Activated CD4-positive, alpha-beta memory T cell treated with anti-CD3 and anti-CD28 coated beads for 36 hours (primary cell): ENCODE data around the gene TMEM51. TPM values are rescaled to one million over a fixed set of nuclear protein-coding genes. Genes with fewer than 3 reads are reported as not detected.

Experiments
- CTCF ChIA-PET: fragments of 350-600 bp; sonication (Branson Sonifier 250); formaldehyde crosslinking; loops from one replicate; lab custom pipeline; 2021; ENCODE audit warnings: antibody characterized with exemption, inconsistent platforms; lab: Charles Lee
- POLR2A ChIA-PET: fragments of 350-600 bp; sonication (Branson Sonifier 250); formaldehyde crosslinking; loops from one replicate; lab custom pipeline; 2021; ENCODE audit warnings: antibody characterized with exemption; lab: Charles Lee
- DNase-seq: peaks from one replicate; pipeline ENCODE4 v3.0.0-alpha.2; 2020
- H3K27ac Mint-ChIP-seq: one replicate; pipeline ENCODE4 v1.8.0; 2021; ENCODE audit warnings: mixed read lengths
- H3K27me3 Mint-ChIP-seq: one replicate; pipeline ENCODE4 v1.8.0; 2021; ENCODE audit warnings: mixed read lengths
- H3K36me3 Mint-ChIP-seq: one replicate; pipeline ENCODE4 v1.8.0; 2021; ENCODE audit warnings: mixed read lengths
- H3K4me1 Mint-ChIP-seq: one replicate; pipeline ENCODE4 v1.8.0; 2021; ENCODE audit warnings: low read depth, mixed read lengths
- H3K4me3 Mint-ChIP-seq: one replicate; pipeline ENCODE4 v1.8.0; 2021; ENCODE audit warnings: mild to moderate bottlenecking, mixed read lengths
- H3K9me3 Mint-ChIP-seq: one replicate; pipeline ENCODE4 v1.8.0; 2021; ENCODE audit warnings: mixed read lengths
- intact Hi-C: fragments of 100-400 bp; cut with micrococcal nuclease; formaldehyde crosslinking; loops from one replicate; pipeline ENCODE4 v1.15.1; 2023
- total RNA-seq, 2 experiments: library from RNA; stranded (reverse); gene quantifications; one replicate each; pipeline ENCODE4 v1.2.3, GENCODE V29; 2021

Gene TMEM51, protein sequence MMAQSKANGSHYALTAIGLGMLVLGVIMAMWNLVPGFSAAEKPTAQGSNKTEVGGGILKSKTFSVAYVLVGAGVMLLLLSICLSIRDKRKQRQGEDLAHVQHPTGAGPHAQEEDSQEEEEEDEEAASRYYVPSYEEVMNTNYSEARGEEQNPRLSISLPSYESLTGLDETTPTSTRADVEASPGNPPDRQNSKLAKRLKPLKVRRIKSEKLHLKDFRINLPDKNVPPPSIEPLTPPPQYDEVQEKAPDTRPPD
- not detected for total RNA-seq

DNA sequence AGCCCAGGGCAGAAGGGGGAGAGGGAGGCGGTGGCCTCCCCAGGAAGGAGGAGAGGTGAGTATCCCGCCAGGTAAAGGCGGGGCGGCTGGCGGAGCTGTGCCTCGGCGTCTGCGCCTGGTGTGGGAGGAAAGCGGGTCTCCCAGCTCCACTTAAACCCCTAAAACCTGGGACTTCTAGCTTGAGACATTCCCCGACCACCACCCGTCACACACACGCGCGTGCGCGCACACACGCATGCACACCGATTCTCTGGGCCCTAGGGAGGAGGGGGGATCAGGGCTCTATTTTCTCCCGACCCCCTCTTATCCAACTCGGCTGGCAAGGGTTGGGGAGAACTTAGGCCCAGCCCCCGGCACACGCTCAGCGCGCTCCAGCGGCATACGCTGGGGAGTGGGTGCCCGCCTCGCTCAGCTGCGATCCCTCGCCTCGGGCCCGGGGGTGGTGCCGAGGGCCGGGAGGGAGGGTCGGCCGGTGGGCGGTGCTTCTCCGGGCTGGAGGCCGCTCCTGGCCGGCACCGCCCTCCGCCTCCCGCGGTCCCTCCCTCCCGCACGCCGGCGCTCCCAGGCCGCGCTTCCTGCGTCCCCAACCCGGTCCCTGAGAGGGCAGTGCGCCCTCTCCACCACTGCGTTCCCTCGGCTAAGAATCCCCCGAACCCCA is at the start of gene TMEM51:
Gene TMEM51 (plus strand): TSS at position 564 of the 658 bp plus-strand sequence. CDS start 61,341 bp downstream, outside the sequence.
- Mint-ChIP-seq H3K4me1 (peaks cover 25% of the 10 kb centered on the region), H3K9me3 (no peaks in the 10 kb centered on the region), H3K27ac (no peak within 1 kb of the TSS), H3K36me3 (no peaks in the 10 kb centered on the region), H3K27me3 (peaks cover 35% of the 10 kb centered on the region), H3K4me3 (peak within 1 kb of the TSS; percentile 7)
- intact Hi-C loops, result no loop called here
- ChIA-PET POLR2A (no interaction called here), CTCF (interaction anchor here (0.8 to 3.3 kb wide), 4 partner anchors 12 to 118 kb away, joined by 3 to 13 read pairs (median 4); no protein-coding TSS in a partner anchor)
- no peak for DNase-seq

DNA sequence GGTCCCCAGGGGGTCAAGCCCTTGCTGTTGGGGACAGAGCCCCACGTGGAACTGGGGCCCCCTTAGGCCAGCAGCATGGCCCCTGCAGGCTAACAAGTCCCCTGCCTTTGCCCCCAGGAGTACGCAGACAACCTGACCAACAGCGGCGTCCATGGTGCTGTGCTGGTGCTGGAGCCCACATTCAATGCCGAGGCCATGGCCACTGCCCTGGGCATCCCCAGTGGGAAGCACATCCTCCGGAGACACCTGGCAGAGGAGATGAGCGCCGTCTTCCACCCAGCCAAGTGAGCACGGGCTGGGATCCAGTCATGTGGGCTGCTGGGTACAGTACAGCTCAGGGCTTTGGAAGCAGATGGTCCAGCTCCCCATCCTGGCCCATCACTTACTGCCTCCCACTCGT is 49.6 kb upstream of the TMEM51 start:
- DNase-seq, result no peak
- Mint-ChIP-seq H3K9me3 (peaks cover 10% of the 10 kb centered on the region), H3K27me3 (peaks cover 30% of the 10 kb centered on the region), H3K36me3 (no peaks in the 10 kb centered on the region), H3K27ac (no peak overlapping the region), H3K4me3 (no peak overlapping the region), H3K4me1 (peaks cover 8% of the 10 kb centered on the region)
- ChIA-PET CTCF (no interaction called here), POLR2A (no interaction called here)
- intact Hi-C loops, result no loop called here

DNA sequence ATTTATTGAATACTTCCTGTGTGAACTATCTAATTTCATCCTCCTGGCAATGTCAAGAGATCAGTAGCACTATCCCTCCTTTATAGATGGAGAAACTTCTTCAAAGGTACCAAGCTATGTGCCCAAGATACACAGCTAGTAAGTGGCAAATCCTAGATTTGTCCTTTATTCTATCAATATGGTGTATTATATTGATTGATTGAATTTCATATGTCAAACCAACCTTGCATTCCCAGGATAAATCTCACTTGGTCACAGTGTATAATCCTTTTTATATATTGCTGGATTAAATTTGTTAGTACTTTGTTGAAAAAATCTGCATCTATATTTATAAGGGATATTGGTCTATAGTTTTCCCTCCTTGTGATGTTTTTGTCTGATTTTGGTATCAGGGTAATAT is 48.8 kb upstream of the TMEM51 start:
- peaks cover 10% of the 10 kb centered on the region for H3K9me3 Mint-ChIP-seq
- peaks cover 8% of the 10 kb centered on the region for H3K4me1 Mint-ChIP-seq
- DNase-seq, result no peak
- ChIA-PET CTCF (no interaction called here), POLR2A (no interaction called here)
- H3K27me3 Mint-ChIP-seq, result peaks cover 23% of the 10 kb centered on the region
- intact Hi-C loops, result no loop called here
- H3K4me3 Mint-ChIP-seq, result no peak overlapping the region
- H3K27ac Mint-ChIP-seq, result no peak overlapping the region
- no peaks in the 10 kb centered on the region for H3K36me3 Mint-ChIP-seq

DNA sequence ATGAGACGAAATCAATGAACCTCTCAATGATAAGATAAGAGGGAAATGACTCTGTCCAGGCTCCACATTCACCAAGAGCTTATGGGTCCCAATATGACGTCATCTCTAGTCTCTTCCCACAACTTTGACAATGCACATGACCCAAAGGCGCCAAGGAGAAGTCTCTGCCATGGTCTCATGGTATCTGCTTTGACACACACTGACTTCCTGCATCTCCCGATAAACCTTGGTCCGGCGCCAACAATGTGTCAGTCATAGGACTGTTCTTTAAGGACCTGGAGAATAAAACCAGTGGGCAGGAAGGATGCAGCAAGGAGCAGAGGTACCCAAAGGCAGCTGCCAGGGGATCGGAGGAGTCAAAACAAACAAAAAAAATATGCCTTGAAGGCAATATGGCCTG is 46.9 kb upstream of the TMEM51 start:
- ChIA-PET POLR2A (no interaction called here), CTCF (interaction anchor here (0.7 kb wide), 1 partner anchor 10 kb away, joined by 3 read pairs; no protein-coding TSS in a partner anchor)
- no peak overlapping the region for H3K27ac Mint-ChIP-seq
- peaks cover 9% of the 10 kb centered on the region for H3K27me3 Mint-ChIP-seq
- peaks cover 10% of the 10 kb centered on the region for H3K9me3 Mint-ChIP-seq
- H3K4me3 Mint-ChIP-seq, result no peak overlapping the region
- peaks cover 3% of the 10 kb centered on the region for H3K4me1 Mint-ChIP-seq
- H3K36me3 Mint-ChIP-seq, result no peaks in the 10 kb centered on the region
- DNase-seq, result no peak
- intact Hi-C loops, result no loop called here

DNA sequence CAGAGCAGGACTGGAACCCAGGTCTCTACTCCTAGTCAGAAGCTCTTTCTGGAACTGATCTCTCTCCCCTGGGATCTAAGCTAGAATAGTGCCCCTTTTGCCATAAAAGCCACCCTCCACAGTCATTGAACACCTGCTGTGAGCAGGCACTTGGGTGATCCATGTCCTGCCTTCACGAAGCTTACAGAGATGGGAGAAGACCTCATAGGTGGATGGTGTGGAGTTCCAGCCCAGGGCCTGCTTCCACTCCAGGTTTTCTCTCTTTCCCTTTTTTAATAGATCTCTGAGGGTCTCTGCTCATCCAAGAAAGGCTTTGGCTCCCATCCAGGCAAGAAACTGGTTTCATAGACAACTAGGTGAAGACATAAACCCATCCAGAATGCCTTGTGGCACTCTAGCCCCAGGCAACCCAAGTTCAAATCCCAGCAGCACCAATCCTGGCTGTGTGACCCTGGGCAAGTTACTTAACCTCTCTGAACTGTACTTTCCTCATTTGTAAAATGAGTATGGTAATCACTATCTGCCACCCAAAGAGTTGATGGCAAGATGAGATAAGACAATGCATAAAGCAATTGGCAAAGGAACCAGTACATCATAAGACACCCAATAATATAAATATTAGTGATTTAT is 46.4 kb upstream of the TMEM51 start:
- intact Hi-C loops, result no loop called here
- ChIA-PET CTCF (interaction anchor here (0.7 to 1.1 kb wide), 2 partner anchors 10 to 20 kb away, joined by 3 read pairs; no protein-coding TSS in a partner anchor), POLR2A (no interaction called here)
- H3K36me3 Mint-ChIP-seq, result no peaks in the 10 kb centered on the region
- no peak for DNase-seq
- H3K9me3 Mint-ChIP-seq, result peaks cover 10% of the 10 kb centered on the region
- no peak overlapping the region for H3K4me3 Mint-ChIP-seq
- no peak overlapping the region for H3K27ac Mint-ChIP-seq
- H3K4me1 Mint-ChIP-seq, result peaks cover 6% of the 10 kb centered on the region
- H3K27me3 Mint-ChIP-seq, result peaks cover 7% of the 10 kb centered on the region

DNA sequence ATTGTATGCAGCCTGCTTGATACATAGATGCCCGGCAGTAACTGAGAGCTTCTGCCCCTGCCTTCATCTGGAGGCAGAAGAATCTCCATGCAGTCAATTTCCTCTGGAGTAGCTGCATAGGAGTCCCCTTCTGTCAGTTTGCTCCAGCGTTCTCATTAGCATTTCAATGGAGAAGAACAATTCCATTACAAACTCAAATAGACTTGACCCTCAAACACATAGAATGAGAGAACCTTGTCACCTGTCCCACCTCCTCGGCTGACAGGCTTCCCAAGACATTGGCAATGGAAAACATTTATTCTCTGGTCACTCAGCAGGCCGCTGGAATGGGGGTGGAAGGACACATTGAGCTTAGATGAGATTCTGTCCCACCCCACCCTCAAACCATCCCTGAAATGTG is 45.6 kb upstream of the TMEM51 start:
- Mint-ChIP-seq H3K9me3 (peaks cover 10% of the 10 kb centered on the region), H3K4me3 (no peak overlapping the region), H3K4me1 (peaks cover 14% of the 10 kb centered on the region), H3K27ac (no peak overlapping the region), H3K36me3 (no peaks in the 10 kb centered on the region), H3K27me3 (peaks cover 9% of the 10 kb centered on the region)
- intact Hi-C loops, result no loop called here
- DNase-seq, result no peak
- ChIA-PET CTCF (interaction anchor here (1.1 to 1.8 kb wide), 3 partner anchors 8 to 21 kb away, joined by 3 to 5 read pairs (median 4); no protein-coding TSS in a partner anchor), POLR2A (no interaction called here)

DNA sequence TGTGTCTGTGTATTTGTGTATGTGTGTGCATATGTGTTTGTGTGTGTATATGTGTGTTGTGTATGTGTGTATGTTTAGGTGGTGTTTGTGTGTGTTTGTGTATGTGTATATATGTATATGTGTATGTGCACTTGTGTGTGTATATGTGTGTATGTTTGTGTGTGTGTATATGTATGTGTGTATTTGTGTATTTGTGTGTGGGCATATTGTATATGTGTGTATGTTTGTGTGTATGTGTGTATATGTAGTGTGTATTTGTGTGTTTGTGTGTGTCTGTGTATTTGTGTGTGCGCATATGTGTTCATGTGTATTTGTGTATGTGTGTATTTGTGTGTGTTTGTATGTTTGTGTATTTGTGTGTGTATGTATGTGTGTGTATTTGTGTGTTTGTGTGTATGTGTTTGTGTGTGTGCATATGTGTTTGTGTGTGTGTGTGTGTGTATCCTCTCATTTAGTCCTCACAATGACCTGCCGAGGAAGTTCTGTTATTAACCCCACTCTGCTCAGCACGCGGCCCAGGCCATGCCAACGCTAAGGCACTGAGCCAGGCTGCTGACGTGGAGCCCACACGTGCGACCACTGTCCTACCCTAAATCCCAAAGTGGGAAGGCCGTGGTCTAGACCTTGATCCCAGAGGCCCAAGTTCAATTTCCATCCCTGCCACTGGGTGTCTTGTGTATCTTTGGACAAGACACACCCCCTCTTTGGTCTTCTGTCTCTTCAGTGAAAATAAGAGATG is 43.2 kb upstream of the TMEM51 start:
- intact Hi-C loops, result no loop called here
- H3K27me3 Mint-ChIP-seq, result peaks cover 11% of the 10 kb centered on the region
- peaks cover 14% of the 10 kb centered on the region for H3K4me1 Mint-ChIP-seq
- H3K9me3 Mint-ChIP-seq, result no peaks in the 10 kb centered on the region
- POLR2A ChIA-PET, result no interaction called here
- H3K27ac Mint-ChIP-seq, result no peak overlapping the region
- CTCF ChIA-PET, result interaction anchor here (1.9 to 2.2 kb wide), 2 partner anchors 18 to 195 kb away, joined by 6 to 9 read pairs; no protein-coding TSS in a partner anchor
- H3K36me3 Mint-ChIP-seq, result no peaks in the 10 kb centered on the region
- no peak for DNase-seq
- no peak overlapping the region for H3K4me3 Mint-ChIP-seq

DNA sequence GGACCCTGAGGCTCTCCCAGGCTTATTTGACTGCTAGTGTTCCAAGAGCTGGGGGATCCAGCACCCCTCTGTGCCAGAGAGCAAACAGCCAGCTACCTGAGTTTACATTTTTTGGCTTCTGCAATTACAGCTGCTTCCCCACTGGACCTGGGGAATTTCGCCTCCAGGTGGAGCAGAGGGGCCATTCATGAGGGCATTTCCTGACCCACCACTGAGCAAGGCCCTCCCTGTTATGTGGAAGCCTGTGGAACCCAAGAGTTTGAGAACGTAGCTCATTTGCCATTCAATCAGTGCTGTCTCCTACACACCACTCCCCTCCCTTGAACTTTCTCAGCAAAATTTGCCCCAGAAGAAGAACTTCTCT is 42.7 kb upstream of the TMEM51 start:
- intact Hi-C loops, result no loop called here
- H3K27me3 Mint-ChIP-seq, result peaks cover 11% of the 10 kb centered on the region
- no peaks in the 10 kb centered on the region for H3K36me3 Mint-ChIP-seq
- H3K4me1 Mint-ChIP-seq, result peaks cover 14% of the 10 kb centered on the region
- no peaks in the 10 kb centered on the region for H3K9me3 Mint-ChIP-seq
- DNase-seq, result no peak
- ChIA-PET POLR2A (no interaction called here), CTCF (interaction anchor here (1.9 to 2.2 kb wide), 2 partner anchors 18 to 195 kb away, joined by 6 to 9 read pairs; no protein-coding TSS in a partner anchor)
- H3K4me3 Mint-ChIP-seq, result no peak overlapping the region
- no peak overlapping the region for H3K27ac Mint-ChIP-seq

DNA sequence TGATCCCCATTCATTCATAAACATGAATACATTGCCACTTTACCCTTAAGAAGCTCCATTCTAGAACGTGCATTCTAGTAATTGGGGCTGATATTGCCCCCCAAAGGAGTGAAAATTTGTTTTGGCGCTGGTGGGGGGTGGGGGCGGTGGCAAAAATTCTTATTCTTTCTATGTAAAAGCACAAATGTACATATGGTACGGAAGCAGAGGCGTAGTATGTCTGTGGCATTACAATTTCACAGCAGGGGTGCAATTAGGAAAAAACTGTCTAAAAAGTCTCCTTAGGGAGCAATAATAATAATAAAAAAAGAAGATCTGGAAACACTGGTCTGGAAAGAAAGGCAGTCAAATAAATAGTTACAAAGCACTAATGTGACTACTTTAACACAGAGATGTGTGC is 40.4 kb upstream of the TMEM51 start:
- DNase-seq, result no peak
- Mint-ChIP-seq H3K27me3 (peaks cover 8% of the 10 kb centered on the region), H3K36me3 (no peaks in the 10 kb centered on the region), H3K9me3 (no peaks in the 10 kb centered on the region), H3K4me3 (no peak overlapping the region), H3K27ac (no peak overlapping the region), H3K4me1 (peaks cover 10% of the 10 kb centered on the region)
- CTCF ChIA-PET, result no interaction called here
- intact Hi-C loops, result no loop called here
- POLR2A ChIA-PET, result no interaction called here

DNA sequence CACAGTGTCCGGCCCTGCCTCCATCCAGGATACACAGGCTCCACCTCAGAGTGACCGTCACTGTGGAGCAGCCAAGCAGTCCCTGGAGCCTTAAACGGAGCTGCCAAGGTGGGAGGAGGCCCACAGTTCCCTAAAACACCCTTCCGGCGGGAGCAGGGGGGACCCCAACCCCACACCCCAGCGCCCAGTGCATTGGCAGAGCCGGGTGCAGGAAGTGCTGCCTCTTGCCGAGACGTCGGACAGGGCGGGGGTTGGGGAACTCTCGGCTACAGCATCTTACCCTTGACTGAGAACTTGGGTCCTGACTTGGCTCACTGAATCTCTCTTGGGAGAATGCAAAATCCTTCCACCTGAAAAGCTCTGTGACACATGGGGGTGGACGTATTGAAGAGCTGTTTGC is 38.7 kb upstream of the TMEM51 start:
- DNase-seq, result no peak
- ChIA-PET POLR2A (no interaction called here), CTCF (no interaction called here)
- peaks cover 8% of the 10 kb centered on the region for H3K27me3 Mint-ChIP-seq
- no peaks in the 10 kb centered on the region for H3K36me3 Mint-ChIP-seq
- H3K27ac Mint-ChIP-seq, result no peak overlapping the region
- H3K4me3 Mint-ChIP-seq, result no peak overlapping the region
- intact Hi-C loops, result no loop called here
- no peaks in the 10 kb centered on the region for H3K9me3 Mint-ChIP-seq
- peaks cover 10% of the 10 kb centered on the region for H3K4me1 Mint-ChIP-seq

DNA sequence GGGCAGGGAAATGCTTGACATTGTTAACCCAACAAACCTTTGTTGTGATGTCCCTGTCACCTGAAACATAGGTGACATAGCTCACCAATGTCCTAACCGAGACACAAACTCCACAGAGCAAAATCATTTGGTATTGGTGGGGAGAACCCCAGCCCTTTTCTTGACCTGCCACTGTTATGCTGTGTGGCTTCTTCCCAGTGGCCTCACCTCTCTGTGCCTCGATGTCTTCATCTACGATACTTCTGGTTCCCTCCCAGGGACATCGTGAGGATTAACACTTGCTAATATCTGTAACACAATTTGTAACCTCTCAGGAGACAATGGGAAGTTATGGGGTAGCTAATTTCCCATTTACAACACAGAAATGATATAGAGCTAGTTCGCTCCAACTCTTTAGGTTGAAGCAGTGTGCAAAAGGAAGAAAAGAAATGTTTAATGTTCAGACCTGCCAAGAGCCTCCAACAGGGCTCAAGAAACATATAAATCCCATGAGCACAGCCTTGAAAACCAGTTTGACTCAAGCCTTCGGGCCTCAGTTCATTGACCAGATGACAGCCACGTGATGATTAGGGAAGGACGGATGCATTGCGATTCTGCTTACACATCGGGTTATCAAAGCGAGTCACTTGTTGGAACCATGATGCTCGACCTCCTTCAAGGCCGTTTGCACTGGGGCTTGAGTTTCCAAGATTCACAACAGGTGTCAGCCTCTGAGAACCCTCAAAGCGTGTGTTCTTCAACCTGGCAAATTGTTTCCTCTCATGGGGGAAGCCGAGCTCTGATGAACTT is 37.8 kb upstream of the TMEM51 start:
- ChIA-PET POLR2A (no interaction called here), CTCF (no interaction called here)
- Mint-ChIP-seq H3K27ac (no peak overlapping the region), H3K4me3 (no peak overlapping the region), H3K36me3 (no peaks in the 10 kb centered on the region), H3K4me1 (peaks cover 10% of the 10 kb centered on the region), H3K9me3 (no peaks in the 10 kb centered on the region), H3K27me3 (peaks cover 8% of the 10 kb centered on the region)
- intact Hi-C loops, result no loop called here
- DNase-seq, result no peak
